A549 (cell line): Measurements from ENCODE around the gene TTK. TPM values are rescaled to one million over a fixed set of nuclear protein-coding genes. Genes with fewer than 3 reads are reported as not detected.

Experiments
- ATAC-seq, 2 experiments: fragments of 200-7000 bp in 1 of 2; fragments of >200 bp in 1 of 2; cut with Nextera tagmentation in 1 of 2; cut with Tn5 transposase in 1 of 2; 3 replicates each; pipeline versions ENCODE4 v1.8.0 to v1.9.1; 2018 to 2020; ENCODE audit warnings: mild to moderate bottlenecking in 1 of 2, moderate library complexity in 1 of 2
- CTCF ChIA-PET: fragments of 300-600 bp; sonication (Branson Sonifier 250); formaldehyde crosslinking; extraction: SDS; loops from one replicate; lab custom pipeline; 2021; ENCODE audit warnings: antibody characterized with exemption, inconsistent platforms; lab: Yijun Ruan, JAX
- POLR2A ChIA-PET: fragments of 350-600 bp; formaldehyde crosslinking; extraction: SDS; loops from one replicate; lab custom pipeline; 2021; ENCODE audit warnings: antibody characterized with exemption, inconsistent platforms; lab: Yijun Ruan, JAX
- DNase-seq, 2 experiments: peaks; one replicate each; pipeline versions ENCODE4 v3.0.0 to v3.0.0-alpha.2; 2011 to 2016; ENCODE audit warnings: low read depth in 1 of 2, low spot score in 1 of 2
- FAIRE-seq: peaks from 2 replicates; lab custom pipeline; 2011; peaks lifted over from hg19 to GRCh38; lab: Jason Lieb, UNC
- H3K27ac ChIP-seq, 2 experiments: fragments of >200 bp; sonication (Bioruptor Twin); formaldehyde crosslinking; 3 replicates each; pipeline ENCODE4 v1.5.1; 2016 to 2017
- H3K4me1 ChIP-seq: fragments of >200 bp; sonication (Bioruptor Twin); formaldehyde crosslinking; 3 replicates; pipeline ENCODE4 v1.6.1; 2016
- H3K4me2 ChIP-seq: fragments of >200 bp; sonication (Bioruptor Twin); formaldehyde crosslinking; 3 replicates; pipeline ENCODE4 v1.6.1; 2016
- H3K4me3 ChIP-seq: fragments of >200 bp; sonication (Bioruptor Twin); formaldehyde crosslinking; 3 replicates; pipeline ENCODE4 v1.5.1; 2016
- H3K9me3 ChIP-seq: fragments of >200 bp; sonication (Bioruptor Twin); formaldehyde crosslinking; 3 replicates; pipeline ENCODE4 v1.6.1; 2016
- CEBPB ChIP-seq, 2 experiments: fragments of >200 bp in 1 of 2; sonication (Bioruptor Twin) in 1 of 2; formaldehyde crosslinking in 1 of 2; IDR thresholded peaks; 2 replicates each; pipeline ENCODE4 v1.6.1; 2012 to 2016
- CHD2 ChIP-seq: fragments of 150-350 bp; IDR thresholded peaks from 2 replicates; pipeline ENCODE4 v1.6.1; 2014; ENCODE audit warnings: low read length; ENCODE audit not compliant: partially characterized antibody
- CHD4 ChIP-seq: fragments of 200-600 bp; sonication (generic); IDR thresholded peaks from 2 replicates; pipeline ENCODE4 v1.6.1; 2016; ENCODE audit warnings: antibody characterized with exemption, mild to moderate bottlenecking, borderline replicate concordance
- E2F6 ChIP-seq: IDR thresholded peaks from 2 replicates; pipeline ENCODE4 v1.6.1; 2012; ENCODE audit warnings: low read depth, borderline replicate concordance
- EP300 ChIP-seq, 2 experiments: fragments of >200 bp; sonication (Bioruptor Twin); formaldehyde crosslinking; IDR thresholded peaks; 2 replicates in 1 of 2; 3 replicates in 1 of 2; pipeline ENCODE4 v1.6.1; 2016 to 2017
- ESRRA ChIP-seq: fragments of 150-350 bp; IDR thresholded peaks from 2 replicates; pipeline ENCODE4 v1.6.1; 2014; ENCODE audit warnings: mild to moderate bottlenecking, low read length, borderline replicate concordance
- FOSB ChIP-seq: fragments of 250-450 bp; sonication (Bioruptor Pico); IDR thresholded peaks from 2 replicates; pipeline ENCODE4 v1.5.0; 2020; ENCODE audit warnings: mild to moderate bottlenecking, moderate library complexity
- FOSL2 ChIP-seq, 2 experiments: fragments of 450-650 bp in 1 of 2; fragments of >200 bp in 1 of 2; sonication (Bioruptor Twin) in 1 of 2; formaldehyde crosslinking; IDR thresholded peaks; 2 replicates each; pipeline versions ENCODE4 v1.5.0 to v1.6.1; 2016 to 2020; ENCODE audit warnings: mild to moderate bottlenecking in 1 of 2, moderate library complexity in 1 of 2
- FOXS1 ChIP-seq: fragments of 250-450 bp; sonication (Bioruptor Pico); IDR thresholded peaks from 2 replicates; pipeline ENCODE4 v1.5.0; 2020; ENCODE audit warnings: mild to moderate bottlenecking, moderate library complexity
- HDAC2 ChIP-seq: fragments of 200-600 bp; sonication (generic); IDR thresholded peaks from 2 replicates; pipeline ENCODE4 v1.6.1; 2016
- HEYL ChIP-seq: fragments of 250-450 bp; sonication (Bioruptor Pico); IDR thresholded peaks from 2 replicates; pipeline ENCODE4 v1.8.0; 2021; ENCODE audit warnings: mild to moderate bottlenecking, moderate library complexity
- HOXB13 ChIP-seq: fragments of 250-450 bp; sonication (Bioruptor Pico); IDR thresholded peaks from 2 replicates; pipeline ENCODE4 v1.5.0; 2020; ENCODE audit warnings: low read depth, mild to moderate bottlenecking, moderate library complexity
- JUN ChIP-seq, 2 experiments: fragments of >200 bp; sonication (Bioruptor Twin); formaldehyde crosslinking; IDR thresholded peaks; 2 replicates in 1 of 2; 3 replicates in 1 of 2; pipeline ENCODE4 v1.6.1; 2016 to 2017
- JUNB ChIP-seq: fragments of >200 bp; sonication (Bioruptor Twin); formaldehyde crosslinking; IDR thresholded peaks from 2 replicates; pipeline ENCODE4 v1.6.1; 2016
- MAX ChIP-seq: IDR thresholded peaks from 2 replicates; pipeline ENCODE4 v1.6.1; 2012
- NFE2L2 ChIP-seq: fragments of 150-350 bp; conservative IDR thresholded peaks from 2 replicates; pipeline ENCODE4 v1.6.1; 2014; ENCODE audit warnings: low read length
- NPAS2 ChIP-seq: fragments of 250-450 bp; sonication (Bioruptor Pico); IDR thresholded peaks from 2 replicates; pipeline ENCODE4 v1.8.0; 2022; ENCODE audit warnings: mild to moderate bottlenecking, moderate library complexity, borderline replicate concordance
- PBX3 ChIP-seq: IDR thresholded peaks from 2 replicates; pipeline ENCODE4 v1.6.1; 2012
- POLR2A ChIP-seq: IDR thresholded peaks from 2 replicates; pipeline ENCODE4 v1.6.1; 2012; ENCODE audit warnings: mild to moderate bottlenecking, low read length
- POLR2AphosphoS2 ChIP-seq: conservative IDR thresholded peaks from 2 replicates; pipeline ENCODE4 v1.6.1; 2012; ENCODE audit warnings: low read length, improper control_type of control experiment, inconsistent platforms
- RCOR1 ChIP-seq: fragments of 150-350 bp; IDR thresholded peaks from 2 replicates; pipeline ENCODE4 v1.6.1; 2014; ENCODE audit warnings: antibody characterized with exemption, low read length, low read depth
- REST ChIP-seq: fragments of 200-600 bp; sonication (generic); IDR thresholded peaks from 2 replicates; pipeline ENCODE4 v1.6.1; 2016; ENCODE audit warnings: antibody characterized with exemption, mild to moderate bottlenecking, moderate library complexity
- RFX5 ChIP-seq: fragments of 450-650 bp; IDR thresholded peaks from 2 replicates; pipeline ENCODE4 v1.7.1; 2014; ENCODE audit warnings: antibody characterized with exemption, mild to moderate bottlenecking, moderate library complexity
- RNF2 ChIP-seq: fragments of 200-600 bp; sonication (generic); IDR thresholded peaks from 2 replicates; pipeline ENCODE4 v1.6.1; 2016; ENCODE audit warnings: low read depth, mild to moderate bottlenecking, antibody characterized with exemption, moderate library complexity, borderline replicate concordance
- SMC3 ChIP-seq: fragments of >200 bp; sonication (Bioruptor Twin); formaldehyde crosslinking; IDR thresholded peaks from 3 replicates; pipeline ENCODE4 v1.6.1; 2018; ENCODE audit warnings: inconsistent platforms
- SREBF2 ChIP-seq: fragments of 450-650 bp; IDR thresholded peaks from 2 replicates; pipeline ENCODE4 v1.6.1; 2014; ENCODE audit warnings: mild to moderate bottlenecking, moderate library complexity
- ZC3H11A ChIP-seq: fragments of 450-650 bp; IDR thresholded peaks from 2 replicates; pipeline ENCODE4 v1.6.1; 2014; ENCODE audit warnings: antibody characterized with exemption, mild to moderate bottlenecking
- ZSCAN20 ChIP-seq: fragments of 250-450 bp; sonication (Bioruptor Pico); IDR thresholded peaks from 2 replicates; pipeline ENCODE4 v1.8.0; 2022; ENCODE audit warnings: mild to moderate bottlenecking, moderate library complexity
- whole genome bisulfite sequencing: methylation state at CpG from one replicate; pipeline ENCODE4 v1.1.6; 2017; ENCODE audit errors: missing lambda C conversion rate; 5-methylcytosine and 5-hydroxymethylcytosine counted together
- polyA plus RNA-seq, 4 experiments: library from polyadenylated mRNA; depleted of rRNA in 3 of 4; stranded (reverse); fragments of >200 nt; fragmentation: RNase III in 1 of 4; extraction: RNeasy Plus Mini Kit Qiagen cat#74134 plus additional on column Dnase treatment in 1 of 4; gene quantifications; 2 replicates in 3 of 4; 3 replicates in 1 of 4; pipeline ENCODE4 v1.2.3, GENCODE V29; 2011 to 2017

The TTK gene
- polyA plus RNA-seq, 2 of the 4 experiments (the other 2 are of a cell fraction), result 21.2 to 30.6 TPM

- no peak for ATAC-seq
- WGBS, result 64% methylated on average over 2 of the region's 2 CpGs
- POLR2A ChIA-PET, result no interaction called here
Observed at GRCh38 chr6:79993012-79993910, 11.2 kb upstream of the TTK start.

GRCh38 chr6:79993911-79994309 lies 10.5 kb upstream of the TTK start:
- ATAC-seq (no peak), DNase-seq (no peak), FAIRE-seq (no peak)
- Histone ChIP-seq H3K4me2 (no peak overlapping the region), H3K27ac (no peak overlapping the region), H3K4me1 (no peaks in the 10 kb centered on the region), H3K9me3 (peaks cover 6% of the 10 kb centered on the region; the same call in 1 of the 3 replicates), H3K4me3 (no peak overlapping the region)
- POLR2A ChIA-PET, result no interaction called here
- TF ChIP-seq MAX, result no peak
- TF ChIP-seq RFX5, result no peak
- no peak for TF ChIP-seq E2F6
- TF ChIP-seq NFE2L2, result no peak
- TF ChIP-seq HEYL (CRISPR knock-in tag), result no peak
- no peak for TF ChIP-seq JUN (IDR thresholded peaks at IDR 0.05)
- no peak for TF ChIP-seq POLR2A
- no peak for TF ChIP-seq POLR2AphosphoS2
- TF ChIP-seq REST, result no peak
- no peak for TF ChIP-seq HDAC2
- TF ChIP-seq FOXS1 (CRISPR knock-in tag), result no peak
- no peak for TF ChIP-seq ZSCAN20 (CRISPR knock-in tag)
- no peak for TF ChIP-seq ZC3H11A
- TF ChIP-seq ESRRA, result no peak
- TF ChIP-seq FOSB (CRISPR knock-in tag), result no peak
- CTCF ChIA-PET, result no interaction called here

More at GRCh38 chr6:79993012-79993910, 11.2 kb upstream of the TTK start:
- peaks cover 6% of the 10 kb centered on the region; the same call in 1 of the 3 replicates for H3K9me3 ChIP-seq
- no peaks in the 10 kb centered on the region for H3K4me1 ChIP-seq
- CTCF ChIA-PET, result no interaction called here
- no peak for TF ChIP-seq JUN (IDR thresholded peaks at IDR 0.05)
- no peak for TF ChIP-seq SMC3
- TF ChIP-seq EP300 (IDR thresholded peaks at IDR 0.05), result no peak
- no peak for TF ChIP-seq RCOR1
- TF ChIP-seq NPAS2, result no peak
- TF ChIP-seq NFE2L2, result no peak
- no peak for TF ChIP-seq PBX3
- TF ChIP-seq SREBF2, result no peak
- no peak for TF ChIP-seq CHD2
- no peak for TF ChIP-seq CHD4
- no peak for TF ChIP-seq CEBPB (IDR thresholded peaks at IDR 0.05)
- TF ChIP-seq JUNB, result no peak
- TF ChIP-seq POLR2A, result no peak
- TF ChIP-seq FOSL2 (IDR thresholded peaks at IDR 0.05), result no peak
- no peak for TF ChIP-seq FOSL2 (CRISPR knock-in tag; IDR thresholded peaks at IDR 0.05)
- TF ChIP-seq HOXB13 (CRISPR knock-in tag), result no peak
- TF ChIP-seq FOXS1 (CRISPR knock-in tag), result no peak
- no peak for TF ChIP-seq RNF2
- TF ChIP-seq ESRRA, result no peak
- H3K27ac ChIP-seq, result no peak overlapping the region
- H3K4me3 ChIP-seq, result no peak overlapping the region
- FAIRE-seq, result no peak
- no peak for DNase-seq
- H3K4me2 ChIP-seq, result no peak overlapping the region
